K562 (cell line): Measurements from ENCODE around the gene JPH3. TPM values are rescaled to one million over a fixed set of nuclear protein-coding genes. Genes with fewer than 3 reads are reported as not detected.

Experiments
- ATAC-seq: fragments of 200-7000 bp; cut with Tn5 transposase; 3 replicates; pipeline ENCODE4 v1.9.1; 2020; ENCODE audit warnings: moderate library complexity
- BruUV-seq: library from RNA; stranded (reverse); fragments of 400-500 nt; replicated peaks from 2 replicates; lab custom pipeline; 2021; lab: Mats Ljungman, UMichigan
- CTCF ChIA-PET: fragments of 300-600 bp; formaldehyde crosslinking; extraction: SDS; loops from one replicate; lab custom pipeline; 2021; ENCODE audit warnings: low intra/inter-chr PET ratio; lab: Yijun Ruan, JAX
- POLR2A ChIA-PET: fragments of 300-600, 350-650 bp; sonication (Branson Sonifier 250); formaldehyde crosslinking; extraction: SDS; loops from one replicate; lab custom pipeline; 2021; ENCODE audit warnings: antibody characterized with exemption, inconsistent platforms; lab: Yijun Ruan, JAX
- DNase-seq, 4 experiments: peaks; one replicate each; pipeline versions ENCODE4 v3.0.0 to v3.0.0-alpha.2; 2011 to 2018; ENCODE audit warnings: low spot score in 3 of 4, mixed read lengths in 3 of 4; ENCODE audit errors: extremely low read depth in 1 of 4
- FAIRE-seq: peaks from 2 replicates; lab custom pipeline; 2011; peaks lifted over from hg19 to GRCh38; lab: Jason Lieb, UNC
- H2AFZ ChIP-seq: 2 replicates; pipeline ENCODE4 v1.6.0; 2011; ENCODE audit warnings: low read depth, low read length, control low read depth, inconsistent platforms
- H3K27ac ChIP-seq: fragments of 200-600 bp; 3 replicates; pipeline ENCODE4 v1.8.0; 2011; ENCODE audit warnings: low read depth, mild to moderate bottlenecking, control low read depth, inconsistent platforms, low read length, moderate library complexity, mixed read lengths; ENCODE audit errors: extremely low read depth
- H3K27me3 ChIP-seq, 2 experiments: fragments of 300-600 bp in 1 of 2; 2 replicates in 1 of 2; 3 replicates in 1 of 2; pipeline versions ENCODE4 v1.6.0 to v1.8.0; 2011; ENCODE audit warnings: inconsistent platforms in 2 of 2, low read length in 2 of 2, mild to moderate bottlenecking in 1 of 2, mixed read lengths in 1 of 2, moderate library complexity in 1 of 2; ENCODE audit not compliant: control insufficient read depth in 2 of 2, insufficient read depth in 2 of 2
- H3K36me3 ChIP-seq: fragments of 300-600 bp; 3 replicates; pipeline ENCODE4 v1.8.0; 2011; ENCODE audit warnings: mild to moderate bottlenecking, low read length, inconsistent platforms; ENCODE audit not compliant: control insufficient read depth, insufficient read depth
- H3K4me1 ChIP-seq, 2 experiments: fragments of 200-600 bp in 1 of 2; replicated peaks in 1 of 2; 2 replicates in 1 of 2; 3 replicates in 1 of 2; pipeline versions ENCODE4 v1.5.1 to v1.8.0; 2011; ENCODE audit warnings: inconsistent platforms in 2 of 2, low read length in 2 of 2, mild to moderate bottlenecking in 1 of 2, mixed read lengths in 1 of 2, moderate library complexity in 1 of 2; ENCODE audit not compliant: control insufficient read depth in 2 of 2, insufficient read depth in 2 of 2
- H3K4me2 ChIP-seq: 2 replicates; pipeline ENCODE4 v1.6.1; 2011; ENCODE audit warnings: low read length, control low read depth, inconsistent platforms, mixed read lengths; ENCODE audit not compliant: insufficient read depth
- H3K4me3 ChIP-seq: fragments of 200-600 bp; sonication (generic), shearing (Covaris generic); 2 replicates; pipeline ENCODE4 v1.5.1; 2016; ENCODE audit warnings: control low read depth, inconsistent platforms
- H3K79me2 ChIP-seq: fragments of 200-600 bp; 3 replicates; pipeline ENCODE4 v1.8.0; 2011; ENCODE audit warnings: low read length, inconsistent platforms; ENCODE audit not compliant: control insufficient read depth, insufficient read depth
- H3K9ac ChIP-seq, 2 experiments: 2 replicates each; pipeline versions ENCODE4 v1.6.0 to v1.6.1; 2011; ENCODE audit warnings: low read depth in 2 of 2, low read length in 2 of 2, control low read depth in 1 of 2, inconsistent platforms in 1 of 2, mild to moderate bottlenecking in 1 of 2, mixed read lengths in 1 of 2; ENCODE audit not compliant: insufficient read depth in 1 of 2
- H3K9me1 ChIP-seq: one replicate; pipeline ENCODE4 v1.6.0; 2011; ENCODE audit warnings: inconsistent platforms, mild to moderate bottlenecking, low read length, moderate library complexity; ENCODE audit not compliant: control insufficient read depth, insufficient read depth
- H3K9me3 ChIP-seq: replicated peaks from 2 replicates; pipeline ENCODE4 v1.5.1; 2011; ENCODE audit warnings: low read depth, low read length, inconsistent platforms; ENCODE audit not compliant: control insufficient read depth, insufficient read depth
- H4K20me1 ChIP-seq: replicated peaks from 2 replicates; pipeline ENCODE4 v1.6.1; 2011; ENCODE audit warnings: low read length, inconsistent platforms, mixed read lengths; ENCODE audit not compliant: control insufficient read depth, insufficient read depth
- AFF4 ChIP-seq: sonication (generic); formaldehyde crosslinking; IDR thresholded peaks from 2 replicates; pipeline ENCODE4 v1.8.0; 2023; ENCODE audit warnings: mild to moderate bottlenecking, missing genetic modification reagents
- ATF2 ChIP-seq: sonication (generic); formaldehyde crosslinking; IDR thresholded peaks from 2 replicates; pipeline ENCODE4 v1.8.1; 2022; ENCODE audit warnings: missing genetic modification reagents
- BHLHE40 ChIP-seq: IDR thresholded peaks from 2 replicates; pipeline ENCODE4 v1.6.1; 2011; ENCODE audit warnings: low read length, improper control_type of control experiment
- CREB1 ChIP-seq, 2 experiments: sonication (generic) in 1 of 2; formaldehyde crosslinking in 1 of 2; IDR thresholded peaks; 2 replicates each; pipeline versions ENCODE4 v1.6.1 to v1.8.0; 2012 to 2022; ENCODE audit warnings: inconsistent platforms in 1 of 2, mild to moderate bottlenecking in 1 of 2, missing genetic modification reagents in 1 of 2, moderate library complexity in 1 of 2
- KDM1A ChIP-seq, 2 experiments: fragments of 450-650 bp; IDR thresholded peaks; 2 replicates each; pipeline ENCODE4 v1.6.1; 2016; ENCODE audit warnings: mild to moderate bottlenecking in 2 of 2
- NFE2 ChIP-seq: IDR thresholded peaks from 2 replicates; pipeline ENCODE4 v1.6.1; 2014; ENCODE audit warnings: antibody characterized with exemption, low read depth
- RAD51 ChIP-seq: fragments of 450-650 bp; IDR thresholded peaks from 2 replicates; pipeline ENCODE4 v1.7.1; 2016; ENCODE audit warnings: low read depth, mild to moderate bottlenecking, borderline replicate concordance
- TOE1 ChIP-seq, 2 experiments: fragments of 450-650 bp in 1 of 2; sonication (generic) in 1 of 2; formaldehyde crosslinking in 1 of 2; IDR thresholded peaks; 2 replicates each; pipeline versions ENCODE4 v1.7.1 to v1.8.0; 2016 to 2022; ENCODE audit warnings: borderline replicate concordance in 2 of 2, mild to moderate bottlenecking in 2 of 2, antibody characterized with exemption in 1 of 2, inconsistent platforms in 1 of 2, low read depth in 1 of 2, missing genetic modification reagents in 1 of 2, moderate library complexity in 1 of 2
- USF1 ChIP-seq: sonication (generic); formaldehyde crosslinking; IDR thresholded peaks from 2 replicates; pipeline ENCODE4 v1.9.0; 2022; ENCODE audit warnings: mild to moderate bottlenecking, missing genetic modification reagents
- USF2 ChIP-seq: sonication (generic); formaldehyde crosslinking; IDR thresholded peaks from 2 replicates; pipeline ENCODE4 v1.5.0; 2020; ENCODE audit warnings: missing genetic modification reagents
- WGBS: fragments of 100-300 bp; shearing (Covaris generic); methylation state at CpG from one replicate; pipeline ENCODE4 v1.1.6; 2016; ENCODE audit warnings: low coverage, mixed read lengths; ENCODE audit not compliant: insufficient coverage; ENCODE audit errors: missing lambda C conversion rate; 5-methylcytosine and 5-hydroxymethylcytosine counted together
- in situ Hi-C: fragments of 300-500 bp; cut with MboI; formaldehyde crosslinking; loops from 4 replicates; pipeline ENCODE4 v1.15.0; 2018; ENCODE audit warnings: inconsistent platforms, mixed read lengths
- intact Hi-C: fragments of 100-400 bp; cut with micrococcal nuclease; formaldehyde crosslinking; loops from 2 replicates; pipeline ENCODE4 v1.14.2; 2022
- polyA plus RNA-seq, 8 experiments: library from polyadenylated mRNA; depleted of rRNA in 4 of 8; stranded (reverse) in 5 of 8; unstranded in 3 of 8; fragments of >200 nt; fragmentation: Nextera tagmentation in 2 of 8; fragmentation: Illumina TruSeq in 1 of 8; extraction: Ambion mirVana in 2 of 8; extraction: Trizol in 1 of 8; gene quantifications; 2 replicates each; pipeline versions ENCODE4 v1.2.1 to v1.2.3, GENCODE V29; 2011 to 2014; ENCODE audit warnings: inconsistent platforms in 1 of 8, missing spikeins in 1 of 8
- total RNA-seq, 7 experiments: library from RNA; depleted of rRNA in 6 of 7; stranded (reverse); fragments of >200 nt in 6 of 7; fragmentation: Illumina TruSeq in 2 of 7; extraction: Trizol in 2 of 7; gene quantifications; 2 replicates each; pipeline versions ENCODE4 v1.2.1 to v1.2.3, GENCODE V29; 2011 to 2021; ENCODE audit warnings: low replicate concordance in 1 of 7

JPH3 gene
- total and polyA plus RNA-seq, 9 of the 15 experiments (the other 6 are each of a cell fraction or from before 2014, with no cell fraction given) = 0.01 TPM; not detected in 8

- TF ChIP-seq ATF2 = no peak
- no peak for TF ChIP-seq CREB1 (IDR thresholded peaks at IDR 0.05)
- 0 out of 2 replicates have a peak, but pooled peaks have one; percentile 8 for TF ChIP-seq CREB1 (CRISPR knock-in tag; IDR thresholded peaks at IDR 0.05)
- TF ChIP-seq USF2 (CRISPR knock-in tag) = no peak
Measured at GRCh38 chr16:87636741-87637140, 34.4 kb downstream of the JPH3 start (continued).

GRCh38 chr16:87637357-87637756 lies 35.0 kb downstream of the JPH3 start:
- ChIA-PET CTCF (interaction anchor here (0.5 to 3.5 kb wide), 4 partner anchors 46 to 1073 kb away, joined by 5 to 22 read pairs (median 14); no protein-coding TSS in a partner anchor), POLR2A (interaction anchor here (0.6 kb wide), 1 partner anchor 170 kb away, joined by 3 read pairs; no protein-coding TSS in a partner anchor)
- Histone ChIP-seq H3K4me3 (no peak overlapping the region), H3K36me3 (no peaks in the 10 kb centered on the region), H3K9me1 (peaks cover 4% of the 10 kb centered on the region), H3K4me2 (no peak overlapping the region), H3K79me2 (no peaks in the 10 kb centered on the region), H3K9me3 (no peaks in the 10 kb centered on the region), H2AFZ (no peak overlapping the region), H4K20me1 (peaks cover 11% of the 10 kb centered on the region; the same call in 1 of the 2 replicates), H3K4me1 (peaks cover 0 to 18% of the 10 kb centered on the region in 2 experiments; a peak in 3 of 5 replicates), H3K27ac (no peak overlapping the region), H3K9ac (no peak overlapping the region), H3K27me3 (peaks cover 32 to 82% of the 10 kb centered on the region in 2 experiments)
- in situ Hi-C loops = loop anchor here (5.0 to 25.0 kb wide), 2 partner anchors 50 to 1075 kb away; partner anchors contain the start of genes FOXC2 and MTHFSD
- FAIRE-seq (no peak), DNase-seq (no peak), ATAC-seq (no peak)
- intact Hi-C loops = loop anchor here (5.0 to 10.0 kb wide), 4 partner anchors 85 to 1075 kb away; partner anchors contain the start of gene MAP1LC3B
- no TSS peak for BruUV-seq
- 31% methylated on average over 11 of the region's 13 CpGs for WGBS
- TF ChIP-seq AFF4 (CRISPR knock-in tag) = no peak
- TF ChIP-seq USF2 (CRISPR knock-in tag) = peak; percentile 70
- no peak for TF ChIP-seq KDM1A (IDR thresholded peaks at IDR 0.05)
- peak; percentile 78 for TF ChIP-seq USF1 (CRISPR knock-in tag)
- TF ChIP-seq NFE2 = no peak
- peak; percentile 72 for TF ChIP-seq RAD51
- TF ChIP-seq TOE1 (IDR thresholded peaks at IDR 0.05; ENCODE audit: borderline replicate concordance) = peak; percentile 24; the same call in 1 of the 2 replicates
- no peak for TF ChIP-seq TOE1 (CRISPR knock-in tag; IDR thresholded peaks at IDR 0.05; ENCODE audit: borderline replicate concordance, low read depth)
- 0 out of 2 replicates have a peak, but pooled peaks have one; percentile 39 for TF ChIP-seq BHLHE40
